OCI-LY1 (cell line): ENCODE results near the gene TRIO.

ENCODE experiments used
- EZH2 ChIP-seq: fragments of 200-600 bp; sonication (generic), shearing (Covaris generic); IDR thresholded peaks from 2 replicates; pipeline ENCODE4 v1.8.0; 2017; ENCODE audit warnings: borderline replicate concordance, mixed run types, mild to moderate bottlenecking, antibody characterized with exemption, low read length, moderate library complexity, mixed read lengths
- TF ChIP-seq, protein P1 (sequence below): fragments of 200-600 bp; sonication (generic), shearing (Covaris generic); IDR thresholded peaks from 2 replicates; pipeline ENCODE4 v1.5.1; 2017; ENCODE audit warnings: mild to moderate bottlenecking, antibody characterized with exemption, low read length, moderate library complexity, mixed read lengths

DNA sequence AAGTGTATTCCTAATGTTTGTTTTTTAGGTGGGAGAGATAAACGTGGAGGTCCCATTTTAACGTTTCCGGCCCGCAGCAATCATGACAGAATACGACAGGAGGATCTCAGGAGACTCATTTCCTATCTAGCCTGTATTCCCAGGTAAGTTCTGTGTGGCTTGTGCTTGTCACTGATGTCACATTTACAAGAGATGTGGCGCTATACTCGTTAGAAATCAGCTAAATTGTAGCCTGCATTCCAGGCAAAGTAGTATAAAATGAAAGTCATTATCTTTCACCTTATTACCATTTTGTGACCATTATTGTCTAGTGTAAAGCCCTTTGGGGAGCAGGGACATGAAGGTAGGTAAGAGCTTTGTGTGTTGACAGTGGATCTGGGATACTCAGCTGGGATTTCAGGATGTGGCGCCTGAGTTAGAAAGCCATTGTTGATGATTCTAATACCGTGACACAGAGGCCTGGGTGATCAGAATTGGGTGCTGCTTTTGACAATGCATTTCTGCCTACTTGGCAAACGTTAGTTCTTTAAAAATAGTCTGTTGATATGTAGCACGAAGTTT is 137.2 kb downstream of the TRIO start:
- TF ChIP-seq EZH2 = no peak
- TF ChIP-seq, protein P1, sequence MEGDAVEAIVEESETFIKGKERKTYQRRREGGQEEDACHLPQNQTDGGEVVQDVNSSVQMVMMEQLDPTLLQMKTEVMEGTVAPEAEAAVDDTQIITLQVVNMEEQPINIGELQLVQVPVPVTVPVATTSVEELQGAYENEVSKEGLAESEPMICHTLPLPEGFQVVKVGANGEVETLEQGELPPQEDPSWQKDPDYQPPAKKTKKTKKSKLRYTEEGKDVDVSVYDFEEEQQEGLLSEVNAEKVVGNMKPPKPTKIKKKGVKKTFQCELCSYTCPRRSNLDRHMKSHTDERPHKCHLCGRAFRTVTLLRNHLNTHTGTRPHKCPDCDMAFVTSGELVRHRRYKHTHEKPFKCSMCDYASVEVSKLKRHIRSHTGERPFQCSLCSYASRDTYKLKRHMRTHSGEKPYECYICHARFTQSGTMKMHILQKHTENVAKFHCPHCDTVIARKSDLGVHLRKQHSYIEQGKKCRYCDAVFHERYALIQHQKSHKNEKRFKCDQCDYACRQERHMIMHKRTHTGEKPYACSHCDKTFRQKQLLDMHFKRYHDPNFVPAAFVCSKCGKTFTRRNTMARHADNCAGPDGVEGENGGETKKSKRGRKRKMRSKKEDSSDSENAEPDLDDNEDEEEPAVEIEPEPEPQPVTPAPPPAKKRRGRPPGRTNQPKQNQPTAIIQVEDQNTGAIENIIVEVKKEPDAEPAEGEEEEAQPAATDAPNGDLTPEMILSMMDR = no peak
